HG03521 (cell line): Measurements from ENCODE around the gene CALHM4.

ENCODE experiments used
- ATAC-seq: cut with Tn5 transposase; IDR thresholded peaks from one replicate; pipeline ENCODE4 v1.9.1; 2021; ENCODE audit warnings: mild to moderate bottlenecking, moderate library complexity; ENCODE audit not compliant: unreplicated experiment

CALHM4 gene

DNA sequence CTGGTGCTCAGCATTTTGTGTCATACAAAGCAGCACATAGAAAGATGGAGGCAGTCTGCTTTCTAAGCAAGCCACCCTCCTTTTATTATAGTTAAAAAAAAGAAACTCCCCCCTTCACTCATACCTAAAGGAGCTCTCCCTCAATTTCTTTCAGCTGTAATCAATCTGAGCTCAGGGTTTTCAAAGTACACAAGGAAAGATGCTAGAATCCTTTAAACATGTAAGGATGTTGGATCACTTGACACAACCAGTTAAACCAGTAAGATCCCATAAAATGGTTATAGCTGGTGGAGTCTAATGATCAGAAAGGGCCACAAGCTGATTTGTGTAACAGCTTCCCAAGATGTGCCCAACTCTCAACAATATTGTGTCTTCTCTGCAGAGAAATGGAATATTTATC lies at the start of gene CALHM4:
TSS of gene CALHM4 (plus strand) at position 301 of the 400 bp plus-strand sequence. CDS start at position 344, 43 bp downstream.
- ATAC-seq = no peak

- no peak for ATAC-seq
Observed at GRCh38 chr6:116507324-116507723, 46.2 kb upstream of the CALHM4 start.

GRCh38 chr6:116508527-116508926 lies 45.0 kb upstream of the CALHM4 start:
- ATAC-seq = no peak

- ATAC-seq = no peak
Observed at GRCh38 chr6:116511424-116512110, 42.0 kb upstream of the CALHM4 start, which contains the start of gene CALHM5. Gene CALHM5, plus strand, starts transcription at chr6:116511639. Its CDS starts 58 bp downstream, at chr6:116511697.

DNA sequence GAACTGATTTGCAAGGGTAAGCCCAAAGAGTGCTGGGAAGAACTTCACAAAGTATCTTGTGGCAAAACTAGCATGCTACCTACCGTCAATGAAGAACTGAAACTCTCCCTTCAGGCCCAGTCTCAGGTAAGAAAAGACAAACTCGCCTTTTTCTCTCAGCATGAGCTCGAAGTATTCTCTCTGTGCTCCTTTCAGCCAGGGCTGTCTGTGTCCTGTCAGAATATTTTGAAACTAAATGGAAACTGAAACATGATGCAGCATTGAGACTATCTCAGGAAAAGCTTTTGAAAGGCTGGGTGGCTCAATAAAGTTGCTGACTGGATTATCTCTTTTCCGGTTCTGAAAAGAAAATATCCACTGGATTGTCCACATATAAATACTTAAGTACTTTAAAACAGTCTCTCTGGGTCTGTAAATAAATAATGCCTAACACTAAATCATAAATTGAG lies 41.4 kb upstream of the CALHM4 start:
- ATAC-seq = peak; percentile 61

- no peak for ATAC-seq
Observed at GRCh38 chr6:116512734-116513133, 40.8 kb upstream of the CALHM4 start.

DNA sequence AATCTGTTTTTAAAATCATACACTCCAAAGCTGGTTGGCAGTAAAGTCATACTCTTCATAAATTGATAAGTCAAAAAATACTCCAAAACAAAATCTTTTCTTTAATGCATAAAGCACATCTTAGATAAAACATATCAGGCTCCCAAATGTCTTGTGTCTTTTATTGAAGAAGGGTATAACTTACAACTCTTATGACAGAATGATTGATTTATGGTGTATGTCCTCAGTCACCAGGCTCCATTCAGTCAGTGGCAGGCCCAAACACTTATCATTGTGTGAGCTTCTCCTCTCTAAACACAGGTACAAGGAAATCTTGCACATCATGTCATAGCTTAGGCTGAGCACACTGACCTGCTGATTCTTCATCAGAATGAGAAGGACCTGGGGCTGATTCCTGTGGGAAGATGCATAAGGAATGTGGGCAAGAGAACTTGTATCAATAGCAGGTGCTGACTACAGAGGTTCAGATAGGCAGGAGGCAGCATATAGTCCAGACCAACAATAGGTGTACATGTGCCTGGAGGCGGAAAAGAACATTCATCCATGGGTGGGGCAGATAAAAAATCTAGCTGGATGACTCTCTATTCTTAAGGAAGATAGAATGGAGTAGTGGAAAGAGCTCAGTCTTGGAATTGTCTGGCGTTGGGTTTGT lies 40.2 kb upstream of the CALHM4 start:
- no peak for ATAC-seq

GRCh38 chr6:116514111-116514510 lies 39.4 kb upstream of the CALHM4 start:
- ATAC-seq = no peak

- ATAC-seq = no peak
Observed at GRCh38 chr6:116515141-116515540, 38.4 kb upstream of the CALHM4 start.

GRCh38 chr6:116518621-116519368 lies 34.8 kb upstream of the CALHM4 start:
- ATAC-seq = no peak

- ATAC-seq = no peak
Observed at GRCh38 chr6:116522896-116523295, 30.7 kb upstream of the CALHM4 start.

DNA sequence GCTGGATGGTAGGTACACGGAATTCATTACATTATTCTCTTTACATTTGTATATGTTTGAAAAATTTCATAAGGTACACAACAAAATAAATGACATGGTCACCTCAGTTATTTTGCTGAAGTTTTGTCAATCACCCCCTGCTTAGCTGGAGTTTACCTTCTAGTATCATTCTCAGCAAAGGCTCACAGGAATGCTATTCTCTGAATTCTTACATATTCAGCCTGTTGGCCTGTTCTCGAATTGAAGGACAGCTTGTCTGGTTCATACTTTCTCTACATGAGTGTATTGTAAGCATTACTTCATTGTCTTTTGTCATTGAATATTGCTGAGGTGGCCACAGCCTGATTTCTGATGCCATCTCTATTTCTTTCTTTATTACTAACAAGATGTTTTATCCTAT lies 29.3 kb upstream of the CALHM4 start:
- no peak for ATAC-seq

- no peak for ATAC-seq
Observed at GRCh38 chr6:116528133-116528532, 25.4 kb upstream of the CALHM4 start.

GRCh38 chr6:116528780-116529179 lies 24.8 kb upstream of the CALHM4 start:
- no peak for ATAC-seq

- ATAC-seq = no peak
Observed at GRCh38 chr6:116529466-116530290, 23.9 kb upstream of the CALHM4 start.

DNA sequence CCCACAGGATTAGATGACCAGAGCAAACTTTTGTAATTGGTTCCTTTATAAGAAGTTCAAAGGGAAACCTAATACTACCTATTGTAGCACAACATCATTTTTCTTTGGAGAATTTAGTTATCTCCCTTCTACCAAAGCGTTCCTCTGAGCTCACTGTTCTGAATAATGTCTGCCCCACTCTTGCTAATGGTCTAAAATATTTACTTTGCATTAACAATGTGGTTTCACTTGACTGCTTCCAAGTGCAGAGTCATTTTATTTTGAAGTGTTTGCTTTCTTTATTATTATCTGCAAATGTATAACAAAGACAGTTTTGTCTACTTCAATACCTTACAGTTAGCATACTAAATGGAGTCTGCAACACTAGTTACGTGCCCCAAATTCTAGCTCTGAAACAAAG lies 23.1 kb upstream of the CALHM4 start:
- no peak for ATAC-seq

GRCh38 chr6:116531675-116532570 lies 21.6 kb upstream of the CALHM4 start:
- peak; percentile 77 for ATAC-seq

- no peak for ATAC-seq
Observed at GRCh38 chr6:116533233-116533957, 20.2 kb upstream of the CALHM4 start.

DNA sequence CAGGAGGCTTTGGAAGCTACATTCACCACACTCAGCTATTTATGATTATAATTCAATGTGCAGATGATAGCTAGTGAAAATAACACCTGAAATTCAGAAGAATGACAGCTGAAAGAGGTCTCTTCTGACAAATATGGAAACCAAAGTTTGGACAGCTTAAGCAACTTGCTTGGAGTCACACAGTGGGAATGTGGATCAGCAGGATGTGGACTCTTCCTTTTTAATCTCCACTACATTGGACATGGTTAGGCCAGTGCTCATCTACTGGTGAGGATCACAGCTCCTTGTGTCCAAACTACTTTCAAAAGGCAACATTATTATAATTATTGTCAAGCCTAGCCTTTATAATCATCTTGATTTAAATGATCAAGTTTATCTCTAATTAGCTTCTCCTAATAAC lies 18.4 kb upstream of the CALHM4 start:
- no peak for ATAC-seq
